Renal cortical epithelial cell (primary cell): ENCODE results near the gene PDZRN4. TPM values are rescaled to one million over a fixed set of nuclear protein-coding genes. Genes with fewer than 3 reads are reported as not detected.
A peak's percentile ranks its signal among the peaks of the same experiment; 100 is the strongest.
"Not testable (repeated sequence)": the region's sequence is repeated elsewhere in the genome, so short reads cannot be mapped to it uniquely, and the experiment has no call there.

ENCODE experiments used
- DNase-seq: peaks from one replicate; pipeline ENCODE4 v3.0.0-alpha.2; 2011; ENCODE audit warnings: low read depth
- total RNA-seq: library from RNA; depleted of rRNA; stranded (reverse); fragments of >200 nt; gene quantifications from 2 replicates; pipeline ENCODE4 v1.2.3, GENCODE V29; 2014

PDZRN4 gene
- total RNA-seq, 1 donor from 2014 or later: 0.25 TPM

- peak; percentile 83 for DNase-seq
Measured at GRCh38 chr12:41509271-41510055, 321.3 kb downstream of the PDZRN4 start.

- DNase-seq: peak; percentile 34
Measured at GRCh38 chr12:41510470-41510869, 322.4 kb downstream of the PDZRN4 start.

GRCh38 chr12:41511247-41511646 lies 323.1 kb downstream of the PDZRN4 start:
- no peak for DNase-seq

GRCh38 chr12:41512497-41512896 lies 324.4 kb downstream of the PDZRN4 start:
- DNase-seq: no peak

- DNase-seq: peak; percentile 16
Measured at GRCh38 chr12:41514021-41514777, 326.1 kb downstream of the PDZRN4 start.

- no peak for DNase-seq
Measured at GRCh38 chr12:41514907-41515306, 326.8 kb downstream of the PDZRN4 start.

- DNase-seq: no peak
Measured at GRCh38 chr12:41515953-41516352, 327.8 kb downstream of the PDZRN4 start.

GRCh38 chr12:41520869-41521268 lies 332.7 kb downstream of the PDZRN4 start:
- no peak for DNase-seq

GRCh38 chr12:41521872-41522379 lies 333.8 kb downstream of the PDZRN4 start:
- DNase-seq: peak; percentile 94

- no peak for DNase-seq
Measured at GRCh38 chr12:41527062-41527461, 338.9 kb downstream of the PDZRN4 start.

- no peak for DNase-seq
Measured at GRCh38 chr12:41527534-41528116, 339.5 kb downstream of the PDZRN4 start.

- DNase-seq: no peak
Measured at GRCh38 chr12:41528874-41529273, 340.8 kb downstream of the PDZRN4 start.

GRCh38 chr12:41530441-41530840 lies 342.3 kb downstream of the PDZRN4 start:
- DNase-seq: peak; percentile 15

- DNase-seq: no peak
Measured at GRCh38 chr12:41531147-41531829, 343.2 kb downstream of the PDZRN4 start.

GRCh38 chr12:41532072-41532471 lies 344.0 kb downstream of the PDZRN4 start:
- no peak for DNase-seq

GRCh38 chr12:41536813-41537490 lies 348.8 kb downstream of the PDZRN4 start:
- no peak for DNase-seq

GRCh38 chr12:41537522-41537921 lies 349.4 kb downstream of the PDZRN4 start:
- no peak for DNase-seq

- DNase-seq: no peak
Measured at GRCh38 chr12:41545761-41546160, 357.6 kb downstream of the PDZRN4 start.

- DNase-seq: not testable (repeated sequence)
Measured at GRCh38 chr12:41547071-41547470, 359.0 kb downstream of the PDZRN4 start.

- no peak for DNase-seq
Measured at GRCh38 chr12:41548926-41549325, 360.8 kb downstream of the PDZRN4 start.

- peak; percentile 61 for DNase-seq
Measured at GRCh38 chr12:41552588-41552987, 364.5 kb downstream of the PDZRN4 start.
